ENCODE measurements around the gene CTNND2.
A peak's percentile ranks its signal among the peaks of the same experiment; 100 is the strongest.

The CTNND2 gene

DNA sequence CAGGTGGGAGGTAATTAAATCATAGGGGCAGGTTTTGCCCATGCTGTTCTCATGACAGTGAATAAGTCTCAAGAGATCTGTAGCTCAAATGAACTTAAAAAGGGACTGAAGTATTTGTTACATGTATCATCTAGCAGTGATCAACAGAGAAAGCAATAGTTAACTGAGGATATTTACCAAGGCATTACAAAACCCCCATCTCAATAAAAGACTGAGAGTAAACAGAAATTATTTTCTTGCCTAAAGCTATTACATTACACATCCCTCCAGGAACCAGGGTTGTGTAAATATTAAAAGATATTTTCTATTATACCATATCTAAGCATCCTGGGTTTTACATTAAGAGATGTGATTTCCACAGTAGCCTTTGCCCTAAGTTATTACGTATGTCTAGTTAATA lies 169.9 kb downstream of the CTNND2 start:
- TF ChIP-seq JUND (IDR thresholded peaks at IDR 0.05; ENCODE audit: low read depth) = no peak
- DNase-seq (ENCODE audit: low read depth in 1 of 2, low spot score in 1 of 2) = peak in 1 of 2 experiments; percentile 16
- in situ Hi-C loops (cut with HindIII; ENCODE audit: low pct_unique_long_range_greater_than_20kb, low sequenced_read_pairs) = no loop called here

GRCh38 chr5:11733840-11734192 lies 170.4 kb downstream of the CTNND2 start:
- in situ Hi-C loops (cut with HindIII; ENCODE audit: low pct_unique_long_range_greater_than_20kb, low sequenced_read_pairs) = no loop called here
- no peak for DNase-seq (ENCODE audit: low read depth in 1 of 2, low spot score in 1 of 2)
- no peak for TF ChIP-seq JUND (IDR thresholded peaks at IDR 0.05; ENCODE audit: low read depth)

DNA sequence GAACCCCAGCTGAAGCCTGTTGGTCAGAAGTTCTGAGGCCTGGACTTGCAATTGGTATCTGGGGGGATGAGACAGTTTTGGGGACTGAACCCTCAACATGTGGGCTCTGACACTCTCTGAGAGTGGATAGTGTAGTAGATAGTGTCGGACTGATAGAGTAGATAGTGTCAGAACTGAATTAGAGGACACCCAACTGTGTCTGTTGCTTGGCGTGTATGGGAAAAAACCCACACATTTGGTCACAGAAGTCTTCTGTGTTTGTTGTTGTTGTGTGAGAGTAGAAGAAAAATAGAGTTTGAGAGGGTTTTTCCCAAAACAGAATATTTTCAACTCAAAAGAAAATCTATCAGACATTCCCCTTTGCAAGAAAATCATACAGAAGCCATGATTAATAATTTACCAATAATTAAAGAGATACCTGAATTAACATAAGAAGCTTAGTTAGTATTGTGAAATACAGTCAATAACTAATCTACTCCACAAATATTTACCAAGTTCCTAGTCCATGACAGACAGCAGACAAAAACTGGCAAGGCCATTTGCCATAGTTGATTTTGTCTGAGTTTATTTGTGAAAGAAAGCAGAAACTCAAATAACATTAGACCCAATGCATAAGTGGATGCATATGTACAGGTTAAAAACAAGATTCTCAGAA lies 170.9 kb downstream of the CTNND2 start:
- no peak for TF ChIP-seq JUND (IDR thresholded peaks at IDR 0.05; ENCODE audit: low read depth)
- DNase-seq (ENCODE audit: low read depth in 1 of 2, low spot score in 1 of 2) = peak in 1 of 2 experiments; percentile 44
- in situ Hi-C loops (cut with HindIII; ENCODE audit: low pct_unique_long_range_greater_than_20kb, low sequenced_read_pairs) = no loop called here

DNA sequence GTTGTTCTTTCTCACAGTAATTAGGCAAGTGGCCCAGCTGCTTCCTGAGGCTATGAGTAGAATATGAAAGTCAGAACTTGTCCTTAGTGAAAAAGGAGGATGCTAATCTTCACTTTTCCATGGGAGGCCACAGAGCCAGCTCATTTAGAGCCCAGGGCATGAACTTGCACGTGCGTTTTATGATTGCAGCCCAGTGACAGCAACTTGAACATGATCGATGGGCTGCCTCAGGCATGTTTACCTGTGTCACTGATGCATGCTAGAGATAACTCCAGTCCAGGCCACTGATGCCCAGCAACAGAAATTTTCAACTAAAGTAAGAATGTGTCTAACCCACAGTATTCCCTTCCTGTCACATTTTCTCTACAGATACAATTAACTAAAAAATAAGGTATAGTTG lies 179.3 kb downstream of the CTNND2 start:
- TF ChIP-seq JUND (IDR thresholded peaks at IDR 0.05; ENCODE audit: low read depth) = no peak
- in situ Hi-C loops (cut with HindIII; ENCODE audit: low pct_unique_long_range_greater_than_20kb, low sequenced_read_pairs) = no loop called here
- DNase-seq (ENCODE audit: low read depth in 1 of 2, low spot score in 1 of 2) = peak in 1 of 2 experiments; percentile 73

DNA sequence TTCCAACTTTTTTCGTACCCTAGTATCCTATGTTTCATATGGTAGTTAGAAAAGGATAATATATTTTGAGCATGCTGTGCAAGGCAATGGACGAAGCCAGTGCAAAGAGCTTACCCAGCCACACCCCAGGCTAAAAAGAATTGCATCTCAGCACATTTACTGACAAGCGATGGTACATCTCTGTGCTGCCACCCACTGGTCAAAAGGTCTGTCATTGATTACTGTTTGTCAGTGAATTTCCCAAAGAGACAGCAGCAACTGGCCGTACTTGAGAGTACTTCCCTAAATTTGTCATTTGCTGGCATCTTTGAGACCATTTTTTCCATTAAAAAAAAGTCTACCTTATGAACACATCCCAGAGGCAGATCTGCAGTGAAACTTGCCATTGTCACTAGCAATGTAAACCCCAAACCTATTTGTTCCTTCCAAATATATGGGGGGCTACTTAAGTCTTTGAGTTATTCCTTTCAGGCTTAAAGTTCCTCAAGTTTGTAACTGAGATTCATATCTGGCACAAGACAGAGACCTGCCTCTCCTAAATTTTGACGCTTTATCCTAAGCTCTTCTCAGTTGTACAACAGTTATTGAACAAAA lies 184.3 kb downstream of the CTNND2 start:
- DNase-seq (ENCODE audit: low read depth in 1 of 2, low spot score in 1 of 2) = peak in 1 of 2 experiments; percentile 80
- TF ChIP-seq JUND (IDR thresholded peaks at IDR 0.05; ENCODE audit: low read depth) = no peak
- in situ Hi-C loops (cut with HindIII; ENCODE audit: low pct_unique_long_range_greater_than_20kb, low sequenced_read_pairs) = no loop called here

DNA sequence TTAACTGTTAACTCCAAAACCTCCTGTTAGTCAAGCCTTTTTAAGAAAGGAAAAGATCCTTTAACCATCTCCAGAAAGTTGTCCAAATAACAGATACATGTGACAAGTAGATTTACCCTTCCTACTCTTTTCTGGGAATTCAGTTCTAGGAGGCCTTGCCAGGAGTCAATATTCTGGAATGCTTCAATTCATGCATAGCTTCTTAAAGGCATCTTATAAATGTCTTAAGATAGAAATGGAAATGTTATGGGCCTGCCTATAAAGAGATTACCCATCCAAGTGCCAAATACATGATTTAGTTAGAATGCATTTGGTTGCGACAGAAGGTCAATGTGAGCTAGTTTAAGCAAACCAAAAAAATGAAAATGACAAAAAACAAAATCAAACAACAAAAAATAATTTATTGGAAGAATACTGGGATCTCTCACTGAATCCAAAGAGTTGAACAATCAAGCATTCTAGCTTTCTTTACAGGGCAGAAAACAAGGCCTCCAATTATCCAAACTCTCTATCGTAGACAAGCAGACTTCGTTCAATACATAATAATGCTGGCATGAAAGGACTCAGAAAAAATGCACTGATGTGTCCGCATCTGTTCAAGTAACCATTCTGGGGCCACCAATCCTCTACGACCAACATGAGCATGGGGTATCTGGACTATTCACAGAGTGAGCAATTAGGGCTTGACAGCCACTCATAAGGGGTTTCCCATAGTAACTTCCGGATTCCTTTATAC lies 188.6 kb downstream of the CTNND2 start:
- DNase-seq (ENCODE audit: low read depth in 1 of 2, low spot score in 1 of 2) = no peak
- TF ChIP-seq JUND (IDR thresholded peaks at IDR 0.05; ENCODE audit: low read depth) = no peak
- in situ Hi-C loops (cut with HindIII; ENCODE audit: low pct_unique_long_range_greater_than_20kb, low sequenced_read_pairs) = no loop called here

DNA sequence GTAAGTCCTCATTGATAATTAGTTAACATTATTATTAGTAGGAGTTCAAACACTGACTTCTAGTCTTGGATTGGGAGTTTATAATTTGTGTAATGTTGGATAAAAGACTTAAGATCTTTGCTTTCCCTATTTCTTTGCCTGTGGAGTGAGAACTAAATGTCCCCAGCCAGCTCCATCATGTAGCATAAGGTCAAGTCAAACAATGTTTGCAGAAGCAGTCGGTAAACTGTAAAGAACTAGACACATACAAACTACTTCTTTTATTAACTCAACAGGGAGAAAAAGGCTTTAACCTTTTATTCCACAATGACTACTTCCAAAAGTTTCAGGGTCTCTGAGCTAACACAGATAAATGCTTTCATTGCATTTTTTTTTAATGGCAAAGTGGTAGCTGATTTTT lies 192.3 kb downstream of the CTNND2 start:
- TF ChIP-seq JUND (IDR thresholded peaks at IDR 0.05; ENCODE audit: low read depth) = no peak
- DNase-seq (ENCODE audit: low read depth in 1 of 2, low spot score in 1 of 2) = peak in 1 of 2 experiments; percentile 9
- in situ Hi-C loops (cut with HindIII; ENCODE audit: low pct_unique_long_range_greater_than_20kb, low sequenced_read_pairs) = no loop called here

GRCh38 chr5:11709021-11709420 lies 195.2 kb downstream of the CTNND2 start:
- in situ Hi-C loops (cut with HindIII; ENCODE audit: low pct_unique_long_range_greater_than_20kb, low sequenced_read_pairs) = no loop called here
- DNase-seq (ENCODE audit: low read depth in 1 of 2, low spot score in 1 of 2) = no peak
- no peak for TF ChIP-seq JUND (IDR thresholded peaks at IDR 0.05; ENCODE audit: low read depth)

- DNase-seq (ENCODE audit: low read depth in 1 of 2, low spot score in 1 of 2) = no peak
- in situ Hi-C loops (cut with HindIII; ENCODE audit: low pct_unique_long_range_greater_than_20kb, low sequenced_read_pairs) = no loop called here
- no peak for TF ChIP-seq JUND (IDR thresholded peaks at IDR 0.05; ENCODE audit: low read depth)
Measured at GRCh38 chr5:11704916-11705315, 199.3 kb downstream of the CTNND2 start.

DNA sequence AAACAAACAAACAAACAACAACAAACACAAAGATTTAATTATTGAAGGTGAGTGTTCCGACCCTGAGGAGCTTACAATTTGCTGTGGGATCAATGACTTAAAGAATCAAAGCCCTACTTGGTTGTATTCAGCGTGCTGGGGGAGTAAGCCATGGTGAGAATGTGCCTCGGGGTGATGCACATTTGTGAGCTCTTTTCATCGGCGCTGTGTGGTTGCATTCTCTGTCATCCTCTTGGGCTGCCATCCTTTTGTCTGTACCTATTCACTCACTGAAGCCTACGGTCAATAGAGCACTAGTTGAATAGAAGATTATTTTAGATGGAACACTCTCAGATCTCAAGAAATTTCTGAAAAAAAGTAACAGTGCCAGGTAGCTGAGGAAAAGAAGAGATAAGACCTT lies 203.9 kb downstream of the CTNND2 start:
- in situ Hi-C loops (cut with HindIII; ENCODE audit: low pct_unique_long_range_greater_than_20kb, low sequenced_read_pairs) = no loop called here
- TF ChIP-seq JUND (IDR thresholded peaks at IDR 0.05; ENCODE audit: low read depth) = no peak
- DNase-seq (ENCODE audit: low read depth in 1 of 2, low spot score in 1 of 2) = no peak

DNA sequence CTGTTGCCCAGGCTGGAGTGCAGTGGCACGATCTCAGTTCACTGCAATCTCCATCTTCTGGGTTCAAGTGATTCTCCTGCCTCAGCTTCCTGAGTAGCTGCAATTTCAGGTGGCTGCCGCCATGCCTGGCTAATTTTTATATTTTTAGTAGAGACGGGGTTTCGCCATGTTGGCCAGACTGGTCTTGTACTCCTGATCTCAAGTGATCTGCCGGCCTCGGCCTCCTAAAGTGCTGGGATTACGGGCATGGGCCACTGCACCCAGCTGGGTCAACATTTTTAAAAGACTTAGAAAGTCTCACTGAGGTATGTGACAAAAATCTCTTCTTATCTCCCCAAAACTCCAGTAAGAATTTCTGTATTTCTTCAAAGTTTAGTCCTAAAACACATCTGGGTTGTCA lies 211.6 kb downstream of the CTNND2 start:
- DNase-seq (ENCODE audit: low read depth in 1 of 2, low spot score in 1 of 2) = no peak
- TF ChIP-seq JUND (IDR thresholded peaks at IDR 0.05; ENCODE audit: low read depth) = no peak
- in situ Hi-C loops (cut with HindIII; ENCODE audit: low pct_unique_long_range_greater_than_20kb, low sequenced_read_pairs) = no loop called here

GRCh38 chr5:11687498-11687897 lies 216.7 kb downstream of the CTNND2 start:
- in situ Hi-C loops (cut with HindIII; ENCODE audit: low pct_unique_long_range_greater_than_20kb, low sequenced_read_pairs) = no loop called here
- DNase-seq (ENCODE audit: low read depth in 1 of 2, low spot score in 1 of 2) = no peak
- no peak for TF ChIP-seq JUND (IDR thresholded peaks at IDR 0.05; ENCODE audit: low read depth)

DNA sequence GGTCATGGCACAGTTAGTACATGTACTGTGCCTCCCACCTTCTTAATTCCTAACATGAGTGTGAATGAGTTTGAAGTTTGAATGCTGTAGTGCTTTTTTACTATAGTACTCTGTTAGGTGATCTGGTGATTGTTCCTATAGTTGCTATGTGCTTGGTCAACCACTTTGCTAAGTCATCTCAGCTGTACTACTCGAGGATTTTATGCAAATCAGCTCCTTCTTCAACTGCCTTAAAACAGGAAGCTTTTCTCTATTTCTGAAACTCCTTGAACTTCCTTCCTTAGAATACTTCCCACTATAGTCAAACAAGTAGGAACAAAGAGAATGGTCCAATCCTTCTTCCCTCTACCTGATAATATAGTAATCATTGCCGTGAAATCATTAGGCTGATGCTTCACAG lies 219.6 kb downstream of the CTNND2 start:
- in situ Hi-C loops (cut with HindIII; ENCODE audit: low pct_unique_long_range_greater_than_20kb, low sequenced_read_pairs) = no loop called here
- no peak for TF ChIP-seq JUND (IDR thresholded peaks at IDR 0.05; ENCODE audit: low read depth)
- DNase-seq (ENCODE audit: low read depth in 1 of 2, low spot score in 1 of 2) = no peak
